Panc1 (cell line): ENCODE measurements around the gene TBCK. TPM values are rescaled to one million over a fixed set of nuclear protein-coding genes. Genes with fewer than 3 reads are reported as not detected.

Experiments
- ATAC-seq: fragments of 200-7000 bp; cut with Tn5 transposase; 2 replicates; pipeline ENCODE4 v1.9.1; 2020; ENCODE audit warnings: mild to moderate bottlenecking, moderate library complexity
- BruUV-seq: library from RNA; stranded (reverse); fragments of 400-500 nt; replicated peaks from 2 replicates; lab custom pipeline; 2021; lab: Mats Ljungman, UMichigan
- CTCF ChIA-PET: fragments of 300-600 bp; sonication (Branson Sonifier 250); formaldehyde crosslinking; loops from one replicate; lab custom pipeline; 2022; ENCODE audit warnings: antibody characterized with exemption; lab: Charles Lee
- POLR2A ChIA-PET: fragments of 300-600 bp; sonication (Branson Sonifier 250); formaldehyde crosslinking; loops from one replicate; lab custom pipeline; 2022; ENCODE audit warnings: antibody characterized with exemption; lab: Charles Lee
- DNase-seq: peaks from one replicate; pipeline ENCODE4 v3.0.0-alpha.2; 2010; ENCODE audit warnings: low read depth, low spot score
- H3K27ac ChIP-seq: 2 replicates; pipeline ENCODE4 v1.5.1; 2011; ENCODE audit warnings: mild to moderate bottlenecking, low read length, inconsistent platforms
- H3K27me3 ChIP-seq: fragments of 200-500 bp; sonication (Bioruptor generic); 2 replicates; pipeline ENCODE4 v1.6.0; 2014; ENCODE audit warnings: low read length, inconsistent platforms; ENCODE audit not compliant: control insufficient read depth, insufficient read depth
- H3K36me3 ChIP-seq: fragments of 200-500 bp; sonication (Bioruptor generic); 2 replicates; pipeline ENCODE4 v1.5.1; 2014; ENCODE audit warnings: inconsistent platforms, mild to moderate bottlenecking, low read length, moderate library complexity; ENCODE audit not compliant: control insufficient read depth, insufficient read depth
- H3K4me1 ChIP-seq: 2 replicates; pipeline ENCODE4 v1.5.1; 2011; ENCODE audit warnings: inconsistent platforms, mild to moderate bottlenecking, low read length, moderate library complexity; ENCODE audit not compliant: control insufficient read depth, insufficient read depth
- H3K4me3 ChIP-seq, 2 experiments: 2 replicates each; pipeline ENCODE4 v1.5.1; 2011 to 2012; ENCODE audit warnings: low read depth in 2 of 2, low read length in 2 of 2, mild to moderate bottlenecking in 2 of 2, inconsistent platforms in 1 of 2, moderate library complexity in 1 of 2
- H3K9me3 ChIP-seq: fragments of 200-500 bp; sonication (Bioruptor generic); 2 replicates; pipeline ENCODE4 v1.5.1; 2014; ENCODE audit warnings: low read depth, mild to moderate bottlenecking, inconsistent platforms, low read length, moderate library complexity; ENCODE audit not compliant: control insufficient read depth, insufficient read depth
- CTCF ChIP-seq: fragments of 450-650 bp; IDR thresholded peaks from 2 replicates; pipeline ENCODE4 v1.5.1; 2017; ENCODE audit warnings: mild to moderate bottlenecking
- POLR2AphosphoS5 ChIP-seq: IDR thresholded peaks from 2 replicates; pipeline ENCODE4 v1.6.1; 2012; ENCODE audit warnings: mild to moderate bottlenecking, low read depth, low read length, moderate library complexity
- REST ChIP-seq, 2 experiments: IDR thresholded peaks; 2 replicates each; pipeline ENCODE4 v1.6.1; 2011 to 2012; ENCODE audit warnings: low read depth in 2 of 2, control low read depth in 1 of 2, low read length in 1 of 2, mild to moderate bottlenecking in 1 of 2, moderate library complexity in 1 of 2; ENCODE audit not compliant: insufficient read depth in 1 of 2
- SIN3A ChIP-seq: IDR thresholded peaks from 2 replicates; pipeline ENCODE4 v1.6.1; 2012; ENCODE audit warnings: low read depth, mild to moderate bottlenecking, low read length, moderate library complexity, borderline replicate concordance; ENCODE audit not compliant: insufficient read depth
- TCF7L2 ChIP-seq: IDR thresholded peaks from 2 replicates; pipeline ENCODE4 v1.6.1; 2011; ENCODE audit warnings: mild to moderate bottlenecking, low read depth, low read length, inconsistent platforms
- in situ Hi-C: cut with HindIII; loops from 2 replicates; pipeline ENCODE4 v1.10.0; 2016; ENCODE audit warnings: low sequenced_read_pairs, low pct_unique_long_range_greater_than_20kb
- intact Hi-C: fragments of 100-400 bp; cut with micrococcal nuclease; formaldehyde crosslinking; loops from one replicate; pipeline ENCODE4 v1.10.0; 2022; ENCODE audit not compliant: unreplicated experiment
- total RNA-seq: library from RNA; stranded (reverse); gene quantifications from one replicate; pipeline ENCODE4 v1.2.1, GENCODE V29; 2021; ENCODE audit not compliant: unreplicated experiment

TBCK gene
- total RNA-seq, 1 experiment from 2014 or later: 15.1 TPM

GRCh38 chr4:106192131-106192530 lies 123.9 kb downstream of the TBCK start:
- no peak for TF ChIP-seq REST (IDR thresholded peaks at IDR 0.05; ENCODE audit: insufficient read depth in 1 of 2, low read depth in 2 of 2, low read length in 1 of 2)
- no peak for TF ChIP-seq TCF7L2
- no peak for TF ChIP-seq CTCF
- TF ChIP-seq SIN3A: no peak
- TF ChIP-seq POLR2AphosphoS5: no peak
- no peak for DNase-seq
- in situ Hi-C loops: no loop called here
- H3K4me3 ChIP-seq: no peak overlapping the region
- ChIA-PET CTCF (no interaction called here), POLR2A (no interaction called here)
- no peak for ATAC-seq
- intact Hi-C loops: no loop called here
- no peaks in the 10 kb centered on the region for H3K4me1 ChIP-seq
- H3K27me3 ChIP-seq: no peaks in the 10 kb centered on the region
- no TSS peak for BruUV-seq
- H3K9me3 ChIP-seq: no peaks in the 10 kb centered on the region
- H3K27ac ChIP-seq: no peak overlapping the region
- no peaks in the 10 kb centered on the region; the same call in 1 of the 2 replicates for H3K36me3 ChIP-seq

- ATAC-seq (no peak), DNase-seq (no peak)
- no peak overlapping the region for H3K4me3 ChIP-seq
- no peaks in the 10 kb centered on the region; the same call in 1 of the 2 replicates for H3K36me3 ChIP-seq
- no peak for TF ChIP-seq REST (IDR thresholded peaks at IDR 0.05; ENCODE audit: insufficient read depth in 1 of 2, low read depth in 2 of 2, low read length in 1 of 2)
- TF ChIP-seq SIN3A: no peak
- TF ChIP-seq POLR2AphosphoS5: no peak
- no peak for TF ChIP-seq CTCF
- no peak for TF ChIP-seq TCF7L2
- BruUV-seq: no TSS peak
- CTCF ChIA-PET: no interaction called here
- intact Hi-C loops: no loop called here
- no peaks in the 10 kb centered on the region for H3K9me3 ChIP-seq
- POLR2A ChIA-PET: no interaction called here
- H3K27ac ChIP-seq: no peak overlapping the region
- H3K27me3 ChIP-seq: no peaks in the 10 kb centered on the region
- H3K4me1 ChIP-seq: no peaks in the 10 kb centered on the region
- in situ Hi-C loops: no loop called here
Observed at GRCh38 chr4:106186201-106186600, 129.8 kb downstream of the TBCK start.
